Stomach (tissue), 19 donors: ENCODE results near the gene PCNP. TPM values are rescaled to one million over a fixed set of nuclear protein-coding genes. Genes with fewer than 3 reads are reported as not detected.

ENCODE experiments used
- DNase-seq, 2 donors: peaks; one replicate each; pipeline versions ENCODE4 v3.0.0 to v3.0.0-alpha.2; 2013 to 2019
- H3K27ac ChIP-seq, 5 donors: fragments of 200-600 bp in 4 of 5; sonication (generic) in 4 of 5; one replicate each; pipeline ENCODE4 v1.5.1; 2013 to 2019; ENCODE audit warnings: mild to moderate bottlenecking in 1 of 5, moderate library complexity in 1 of 5
- H3K27me3 ChIP-seq, 3 donors: fragments of 200-600 bp; sonication (generic); one replicate each; pipeline ENCODE4 v1.5.1; 2017 to 2019; ENCODE audit warnings: mixed run types in 1 of 3
- H3K36me3 ChIP-seq, 4 donors: fragments of 200-600 bp; sonication (generic); 1 replicate in 3 of 4; 2 replicates in 1 of 4; pipeline ENCODE4 v1.5.1; 2016 to 2019
- H3K4me1 ChIP-seq, 4 donors: fragments of 200-600 bp; sonication (generic); one replicate each; pipeline ENCODE4 v1.5.1; 2016 to 2019
- H3K4me3 ChIP-seq, 4 donors: fragments of 200-600 bp; sonication (generic) in 3 of 4; one replicate each; pipeline ENCODE4 v1.5.1; 2016 to 2019; ENCODE audit warnings: mild to moderate bottlenecking in 1 of 4
- H3K9me3 ChIP-seq, 4 donors: fragments of 200-600 bp; sonication (generic); one replicate each; pipeline ENCODE4 v1.5.1; 2016 to 2019
- EP300 ChIP-seq: sonication (generic); formaldehyde crosslinking; IDR thresholded peaks from one replicate; pipeline ENCODE4 v1.6.1; 2017; ENCODE audit warnings: antibody characterized with exemption
- POLR2A ChIP-seq, 4 donors: fragments of 450-650 bp; IDR thresholded peaks; one replicate each; pipeline ENCODE4 v1.6.1; 2016; ENCODE audit warnings: antibody characterized with exemption in 4 of 4, control low read depth in 2 of 4, mild to moderate bottlenecking in 1 of 4, moderate library complexity in 1 of 4
- POLR2AphosphoS5 ChIP-seq, 3 donors: sonication (generic); formaldehyde crosslinking; IDR thresholded peaks; one replicate each; pipeline ENCODE4 v1.6.1; 2016; ENCODE audit warnings: antibody characterized with exemption in 3 of 3
- WGBS, 5 donors: extraction: QIAGEN DNeasy Blood & Tissue Kit in 3 of 5; methylation state at CpG; one replicate each; pipeline versions ENCODE4 v1.1.5 to v1.1.7; 2013 to 2018; 5-methylcytosine and 5-hydroxymethylcytosine counted together
- intact Hi-C: fragments of 100-400 bp; cut with DNase I; formaldehyde crosslinking; loops from one replicate; pipeline ENCODE4 v1.15.1; 2023; ENCODE audit warnings: low total_unique reads
- long read RNA-seq, 10 donors: transcript quantifications; one replicate each; lab custom pipeline, GENCODE V29; 2026
- polyA plus RNA-seq, 3 donors: library from polyadenylated mRNA; stranded (reverse); fragments of 200-250 nt; gene quantifications; one replicate each; pipeline ENCODE4 v1.2.3, GENCODE V29; 2013
- total RNA-seq, 5 donors: library from RNA; depleted of rRNA; stranded (reverse); fragments of >200 nt; gene quantifications; one replicate each; pipeline versions ENCODE4 v1.1.0 to v1.2.3, GENCODE V29; 2014 to 2016
- TF ChIP-seq, protein P1 (sequence below), 7 experiments: fragments of 450-650 bp in 4 of 7; fragments of 200-600 bp in 3 of 7; sonication (generic) in 3 of 7; IDR thresholded peaks; one replicate each; pipeline ENCODE4 v1.5.1; 2016 to 2019; ENCODE audit warnings: antibody characterized with exemption in 7 of 7, control low read depth in 2 of 7, mild to moderate bottlenecking in 1 of 7
- donor health status: healthy with polysubstance abuse.
- donor health status: Bipolar disorder and iron deficiency.
- donor health status: healthy.

PCNP gene, protein sequence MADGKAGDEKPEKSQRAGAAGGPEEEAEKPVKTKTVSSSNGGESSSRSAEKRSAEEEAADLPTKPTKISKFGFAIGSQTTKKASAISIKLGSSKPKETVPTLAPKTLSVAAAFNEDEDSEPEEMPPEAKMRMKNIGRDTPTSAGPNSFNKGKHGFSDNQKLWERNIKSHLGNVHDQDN
- total RNA-seq (100 to 1,000 TPM in 1 of 5 donors, 10 to 100 TPM in 4; 21.7 to 163 (median 88.1) TPM), polyA plus RNA-seq (100 to 1,000 TPM in 1 of 3 donors, 10 to 100 TPM in 2; 81.9 to 160 (median 86.7) TPM)
- long read RNA-seq, donor 1, transcript PCNP-201 (5 exons, 2,342 nt) = major isoform, 16 of 30 reads
- long read RNA-seq, donor 1, transcript PCNP-202 (5 exons, 2,165 nt) = minor isoform, 9 of 30 reads
- long read RNA-seq, donor 1, partial matches to known transcripts = 0 of 30 reads
- long read RNA-seq, donor 1, other reads (novel, unspliced or antisense) = 0 of 30 reads
- long read RNA-seq, donor 2, transcript PCNP-204 (4 exons, 2,028 nt) = minor isoform, 7 of 34 reads
- long read RNA-seq, donor 2, transcript PCNP-201 (5 exons, 2,342 nt) = major isoform, 15 of 34 reads
- long read RNA-seq, donor 2, transcript PCNP-202 (5 exons, 2,165 nt) = minor isoform, 11 of 34 reads
- long read RNA-seq, donor 2, partial matches to known transcripts = 0 of 34 reads
- long read RNA-seq, donor 2, other reads (novel, unspliced or antisense) = 0 of 34 reads
- long read RNA-seq, donor 3, transcript PCNP-201 (5 exons, 2,342 nt) = major isoform, 6 of 14 reads
- long read RNA-seq, donor 3, partial matches to known transcripts = 0 of 14 reads
- long read RNA-seq, donor 3, other reads (novel, unspliced or antisense) = 0 of 14 reads
- long read RNA-seq, donor 4, partial matches to known transcripts = 0 of 3 reads
- long read RNA-seq, donor 4, other reads (novel, unspliced or antisense) = 0 of 3 reads
- long read RNA-seq, donor 5, transcript PCNP-201 (5 exons, 2,342 nt) = major isoform, 10 of 21 reads
- long read RNA-seq, donor 5, transcript PCNP-204 (4 exons, 2,028 nt) = minor isoform, 7 of 21 reads
- long read RNA-seq, donor 5, partial matches to known transcripts = 0 of 21 reads
- long read RNA-seq, donor 5, other reads (novel, unspliced or antisense) = 0 of 21 reads
- long read RNA-seq, donor 6 = 0 reads
- long read RNA-seq, donor 7, transcript PCNP-201 (5 exons, 2,342 nt) = major isoform, 15 of 36 reads
- long read RNA-seq, donor 7, transcript PCNP-202 (5 exons, 2,165 nt) = minor isoform, 9 of 36 reads
- long read RNA-seq, donor 7, transcript PCNP-204 (4 exons, 2,028 nt) = minor isoform, 8 of 36 reads
- long read RNA-seq, donor 7, partial matches to known transcripts = 0 of 36 reads
- long read RNA-seq, donor 7, other reads (novel, unspliced or antisense) = 0 of 36 reads
- long read RNA-seq, donor 8, transcript PCNP-201 (5 exons, 2,342 nt) = major isoform, 16 of 31 reads
- long read RNA-seq, donor 8, transcript PCNP-202 (5 exons, 2,165 nt) = minor isoform, 7 of 31 reads
- long read RNA-seq, donor 8, partial matches to known transcripts = 0 of 31 reads
- long read RNA-seq, donor 8, other reads (novel, unspliced or antisense) = 0 of 31 reads
- long read RNA-seq, donor 9, transcript PCNP-201 (5 exons, 2,342 nt) = major isoform, 7 of 114 reads
- long read RNA-seq, donor 9, partial matches to known transcripts = 101 of 114 reads
- long read RNA-seq, donor 9, other reads (novel, unspliced or antisense) = 0 of 114 reads
- long read RNA-seq, donor 10, transcript PCNP-201 (5 exons, 2,342 nt) = major isoform, 6 of 10 reads
- long read RNA-seq, donor 10, partial matches to known transcripts = 0 of 10 reads
- long read RNA-seq, donor 10, other reads (novel, unspliced or antisense) = 0 of 10 reads

DNA sequence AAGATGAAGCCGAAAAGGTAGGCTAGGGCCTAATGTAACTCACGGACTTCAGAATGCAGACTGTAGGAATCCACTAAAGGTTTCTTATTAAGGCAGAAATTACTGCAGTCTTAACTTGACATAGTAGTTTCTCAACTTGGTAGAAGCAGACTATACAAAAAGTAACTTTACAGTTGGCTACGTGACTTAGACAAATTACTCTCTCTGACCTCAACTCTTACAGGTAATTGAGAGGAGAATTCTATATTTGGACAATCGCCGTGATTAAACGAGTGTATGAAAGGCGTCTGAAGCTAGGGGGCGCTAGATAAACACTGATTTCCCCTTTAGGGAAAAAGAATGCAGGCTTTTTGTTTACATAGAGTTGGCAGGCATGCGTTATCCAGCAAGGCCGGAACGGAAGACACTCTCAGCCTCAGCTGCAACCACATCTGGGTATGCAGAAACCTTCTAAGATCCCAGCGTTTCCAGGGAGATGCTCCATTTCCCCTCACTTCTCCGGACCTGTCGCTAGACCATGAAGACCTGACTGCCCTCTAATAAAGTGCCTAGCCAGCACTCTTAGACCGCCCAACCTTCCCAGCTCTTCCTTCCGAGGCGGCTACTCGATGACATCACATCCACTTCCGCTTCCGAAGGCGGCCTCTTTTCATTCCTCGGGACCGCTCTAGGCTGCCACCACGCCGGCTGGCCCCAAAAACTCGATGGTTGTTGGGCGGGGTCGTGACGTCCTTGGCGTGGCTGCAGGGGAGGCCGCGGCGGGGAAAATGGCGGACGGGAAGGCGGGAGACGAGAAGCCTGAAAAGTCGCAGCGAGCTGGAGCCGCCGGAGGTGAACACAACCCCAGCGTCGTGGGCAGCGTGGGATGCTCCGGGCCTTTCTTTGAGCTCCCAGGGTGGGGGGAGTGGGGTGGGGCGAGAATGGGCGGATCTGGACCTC is at the start of gene PCNP:
TSS of gene PCNP (plus strand) at position 732 of the 939 bp plus-strand sequence. CDS start at position 768, 36 bp downstream.
- no peaks in the 10 kb centered on the region for H3K27me3 ChIP-seq
- DNase-seq = peak; percentile 98 to 100
- peak; percentile 9 for TF ChIP-seq EP300
- peak in 2 of 4 donors; percentile 28 to 75 for TF ChIP-seq POLR2A (IDR thresholded peaks at IDR 0.05)
- TF ChIP-seq, protein P1, sequence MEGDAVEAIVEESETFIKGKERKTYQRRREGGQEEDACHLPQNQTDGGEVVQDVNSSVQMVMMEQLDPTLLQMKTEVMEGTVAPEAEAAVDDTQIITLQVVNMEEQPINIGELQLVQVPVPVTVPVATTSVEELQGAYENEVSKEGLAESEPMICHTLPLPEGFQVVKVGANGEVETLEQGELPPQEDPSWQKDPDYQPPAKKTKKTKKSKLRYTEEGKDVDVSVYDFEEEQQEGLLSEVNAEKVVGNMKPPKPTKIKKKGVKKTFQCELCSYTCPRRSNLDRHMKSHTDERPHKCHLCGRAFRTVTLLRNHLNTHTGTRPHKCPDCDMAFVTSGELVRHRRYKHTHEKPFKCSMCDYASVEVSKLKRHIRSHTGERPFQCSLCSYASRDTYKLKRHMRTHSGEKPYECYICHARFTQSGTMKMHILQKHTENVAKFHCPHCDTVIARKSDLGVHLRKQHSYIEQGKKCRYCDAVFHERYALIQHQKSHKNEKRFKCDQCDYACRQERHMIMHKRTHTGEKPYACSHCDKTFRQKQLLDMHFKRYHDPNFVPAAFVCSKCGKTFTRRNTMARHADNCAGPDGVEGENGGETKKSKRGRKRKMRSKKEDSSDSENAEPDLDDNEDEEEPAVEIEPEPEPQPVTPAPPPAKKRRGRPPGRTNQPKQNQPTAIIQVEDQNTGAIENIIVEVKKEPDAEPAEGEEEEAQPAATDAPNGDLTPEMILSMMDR (IDR thresholded peaks at IDR 0.05) = peak in 6 of 7 experiments; percentile 70 to 94 (median 88)
- TF ChIP-seq POLR2AphosphoS5 (IDR thresholded peaks at IDR 0.05) = peak; percentile 87 to 96 (median 94)
- 1 to 4% (median 1%) methylated on average over 20 to 47 of the region's 47 CpGs for WGBS, 5 donors
- H3K9me3 ChIP-seq = no peaks in the 10 kb centered on the region
- intact Hi-C loops = loop anchor here (10.0 kb wide), 1 partner anchor 101 kb away; the partner anchor contains the start of gene ZBTB11
- H3K4me3 ChIP-seq = peak within 1 kb of the TSS; percentile 85 to 96 (median 88)
- peaks cover 28 to 50% (median 43%) of the 10 kb centered on the region in 4 donors for H3K4me1 ChIP-seq
- H3K36me3 ChIP-seq = peaks cover 0 to 15% (median 9%) of the 10 kb centered on the region in 4 donors
- H3K27ac ChIP-seq = peak within 1 kb of the TSS; percentile 95 to 100 (median 99)

DNA sequence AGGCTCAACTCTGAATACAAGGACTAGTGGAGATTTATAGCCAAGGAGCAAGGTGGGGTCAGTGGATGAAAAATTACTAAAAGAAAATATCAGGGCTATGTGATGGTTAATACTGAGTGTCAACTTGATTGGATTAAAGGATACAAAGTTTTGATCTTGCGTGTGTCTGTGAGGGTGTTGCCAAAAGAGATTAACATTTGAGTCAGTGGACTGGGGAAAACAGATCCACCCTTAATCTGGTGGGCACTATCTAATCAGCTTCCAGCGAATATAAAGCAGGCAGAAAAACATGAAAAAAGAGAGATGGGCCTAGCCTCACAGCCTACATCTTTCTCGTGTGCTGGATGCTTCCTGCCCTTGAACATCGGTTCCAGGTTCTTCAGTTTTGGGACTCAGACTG is 46.5 kb upstream of the PCNP start:
- Histone ChIP-seq H3K4me1 (no peaks in the 10 kb centered on the region), H3K9me3 (peaks cover 0 to 6% (median 0%) of the 10 kb centered on the region in 4 donors), H3K27ac (no peak overlapping the region), H3K36me3 (no peaks in the 10 kb centered on the region), H3K27me3 (no peaks in the 10 kb centered on the region), H3K4me3 (no peak overlapping the region)
- DNase-seq = no peak
- intact Hi-C loops = no loop called here
- 74 to 81% (median 77%) methylated on average over 4 of the region's 4 CpGs for WGBS, 5 donors
- TF ChIP-seq, protein P1 (IDR thresholded peaks at IDR 0.05) = no peak
- TF ChIP-seq POLR2AphosphoS5 (IDR thresholded peaks at IDR 0.05) (no peak), POLR2A (IDR thresholded peaks at IDR 0.05) (no peak), EP300 (no peak)

DNA sequence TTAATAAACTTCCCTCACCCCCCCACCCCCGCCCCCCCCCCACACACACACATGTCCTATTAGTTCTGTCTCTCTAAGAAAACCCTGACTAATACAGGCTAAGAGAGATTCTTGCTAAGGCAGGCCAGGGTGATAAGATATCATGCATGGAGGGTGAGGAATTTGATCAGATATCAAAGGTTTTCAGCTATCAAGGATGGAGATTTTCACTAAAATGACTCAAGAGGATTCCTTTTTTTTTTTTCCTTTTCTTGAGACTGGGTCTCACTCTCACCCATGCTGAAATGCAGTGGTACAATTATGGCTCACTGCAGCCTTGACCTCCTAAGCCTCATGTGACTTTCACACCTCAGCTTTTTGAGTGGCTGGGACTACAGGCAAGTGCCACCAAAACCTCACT is 46.1 kb upstream of the PCNP start:
- intact Hi-C loops = no loop called here
- H3K4me1 ChIP-seq = no peaks in the 10 kb centered on the region
- no peak for DNase-seq
- peaks cover 0 to 6% (median 0%) of the 10 kb centered on the region in 4 donors for H3K9me3 ChIP-seq
- WGBS, 5 donors = 14 to 46% (median 21%) methylated on average over 1 of the region's 1 CpG
- no peak overlapping the region for H3K4me3 ChIP-seq
- no peaks in the 10 kb centered on the region for H3K27me3 ChIP-seq
- H3K36me3 ChIP-seq = no peaks in the 10 kb centered on the region
- no peak overlapping the region for H3K27ac ChIP-seq
- TF ChIP-seq EP300 (no peak), POLR2A (IDR thresholded peaks at IDR 0.05) (no peak), POLR2AphosphoS5 (IDR thresholded peaks at IDR 0.05) (no peak)
- TF ChIP-seq, protein P1 (IDR thresholded peaks at IDR 0.05) = no peak
